GM19397 (cell line): ENCODE data around the gene USP32.

Experiments used
- ATAC-seq: cut with Tn5 transposase; IDR thresholded peaks from one replicate; pipeline ENCODE4 v1.9.1; 2021; ENCODE audit warnings: mild to moderate bottlenecking, moderate library complexity; ENCODE audit not compliant: unreplicated experiment

The USP32 gene

DNA sequence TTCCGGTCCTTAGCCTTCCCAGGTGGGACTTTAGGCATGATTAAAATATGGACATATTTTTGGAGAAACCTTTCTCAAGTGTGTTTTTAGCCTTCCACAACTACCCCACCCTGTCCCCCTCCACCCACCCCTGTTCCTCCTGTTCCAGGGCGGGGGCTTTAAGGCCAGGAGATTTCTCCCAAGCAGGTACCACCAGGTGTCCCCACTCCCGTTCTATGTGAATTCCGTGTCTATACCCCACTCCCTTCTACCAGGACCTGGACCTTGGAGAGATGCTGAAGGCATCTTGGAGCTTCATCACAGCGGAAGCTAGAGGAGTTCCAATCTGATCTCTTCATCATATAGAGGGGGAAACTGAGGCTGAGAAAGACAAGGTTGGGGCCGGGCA is 232.5 kb downstream of the USP32 start:
- ATAC-seq, result no peak

- no peak for ATAC-seq
These were observed 233.0 kb downstream of the USP32 start for GRCh38 chr17:60158751-60159478.

DNA sequence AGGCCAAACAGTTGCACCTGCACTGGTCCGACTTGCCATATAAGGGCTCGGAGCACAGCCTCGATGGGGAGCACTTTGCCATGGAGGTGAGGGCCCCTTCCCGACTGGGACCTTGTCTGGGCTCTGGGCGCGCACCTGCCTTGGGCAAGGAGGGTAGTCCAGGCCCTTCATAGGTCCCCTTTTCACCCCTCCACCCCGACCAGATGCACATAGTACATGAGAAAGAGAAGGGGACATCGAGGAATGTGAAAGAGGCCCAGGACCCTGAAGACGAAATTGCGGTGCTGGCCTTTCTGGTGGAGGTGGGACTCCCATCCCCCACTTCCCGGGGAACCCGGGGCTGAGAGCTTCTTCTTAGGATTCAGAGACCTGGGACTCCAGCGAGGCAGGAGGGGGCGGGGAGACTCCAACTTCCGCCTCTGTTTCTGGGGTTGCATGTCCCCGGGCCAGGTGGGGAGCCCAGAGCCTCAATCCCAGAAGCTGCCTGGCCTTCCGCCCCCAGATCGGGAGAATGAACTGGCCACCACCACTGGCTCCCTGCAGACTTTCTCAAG is 234.4 kb downstream of the USP32 start:
- ATAC-seq, result no peak

DNA sequence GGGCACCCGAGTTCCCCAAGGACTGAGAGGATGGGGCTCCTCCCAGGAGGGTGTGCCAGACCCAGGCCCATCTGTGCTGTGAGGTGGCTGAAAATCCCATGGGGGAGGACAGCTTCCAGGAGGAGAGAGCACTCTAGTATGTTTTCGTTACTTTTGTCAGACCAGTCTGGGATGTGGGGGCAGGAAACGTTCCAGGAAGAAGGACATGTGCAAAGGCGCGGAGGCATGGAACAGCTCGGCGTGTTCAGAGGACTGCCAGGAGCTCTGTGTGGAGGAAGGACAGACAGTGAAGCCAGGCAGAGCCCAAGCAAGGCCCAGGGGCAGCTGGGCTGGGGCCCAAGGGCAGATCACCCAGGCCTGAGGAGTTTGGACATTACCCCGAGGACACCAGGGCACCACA is 235.2 kb downstream of the USP32 start:
- no peak for ATAC-seq

GRCh38 chr17:60155815-60156214 is 236.1 kb downstream of the USP32 start:
- ATAC-seq, result no peak

DNA sequence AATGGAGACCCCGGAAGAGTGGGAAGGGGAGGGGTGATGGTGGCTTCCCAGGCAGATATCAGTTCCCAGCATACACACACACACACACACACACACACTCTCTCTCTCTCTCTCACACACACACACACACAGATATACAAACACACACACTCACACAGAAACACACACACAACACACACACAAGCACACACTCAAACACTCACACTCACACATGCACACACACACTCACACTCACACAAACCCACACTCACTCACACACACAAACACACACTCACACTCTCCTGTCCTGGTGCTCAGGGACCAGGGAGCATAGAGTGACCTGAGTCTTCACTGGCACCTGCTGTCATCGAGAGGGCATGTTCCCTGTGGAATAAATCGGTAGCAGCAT is 236.5 kb downstream of the USP32 start:
- no peak for ATAC-seq

- no peak for ATAC-seq
These were observed 237.1 kb downstream of the USP32 start for GRCh38 chr17:60154616-60155426.

- no peak for ATAC-seq
These were observed 238.1 kb downstream of the USP32 start for GRCh38 chr17:60153606-60154390.

GRCh38 chr17:60151355-60151754 is 240.6 kb downstream of the USP32 start:
- peak; percentile 50 for ATAC-seq

DNA sequence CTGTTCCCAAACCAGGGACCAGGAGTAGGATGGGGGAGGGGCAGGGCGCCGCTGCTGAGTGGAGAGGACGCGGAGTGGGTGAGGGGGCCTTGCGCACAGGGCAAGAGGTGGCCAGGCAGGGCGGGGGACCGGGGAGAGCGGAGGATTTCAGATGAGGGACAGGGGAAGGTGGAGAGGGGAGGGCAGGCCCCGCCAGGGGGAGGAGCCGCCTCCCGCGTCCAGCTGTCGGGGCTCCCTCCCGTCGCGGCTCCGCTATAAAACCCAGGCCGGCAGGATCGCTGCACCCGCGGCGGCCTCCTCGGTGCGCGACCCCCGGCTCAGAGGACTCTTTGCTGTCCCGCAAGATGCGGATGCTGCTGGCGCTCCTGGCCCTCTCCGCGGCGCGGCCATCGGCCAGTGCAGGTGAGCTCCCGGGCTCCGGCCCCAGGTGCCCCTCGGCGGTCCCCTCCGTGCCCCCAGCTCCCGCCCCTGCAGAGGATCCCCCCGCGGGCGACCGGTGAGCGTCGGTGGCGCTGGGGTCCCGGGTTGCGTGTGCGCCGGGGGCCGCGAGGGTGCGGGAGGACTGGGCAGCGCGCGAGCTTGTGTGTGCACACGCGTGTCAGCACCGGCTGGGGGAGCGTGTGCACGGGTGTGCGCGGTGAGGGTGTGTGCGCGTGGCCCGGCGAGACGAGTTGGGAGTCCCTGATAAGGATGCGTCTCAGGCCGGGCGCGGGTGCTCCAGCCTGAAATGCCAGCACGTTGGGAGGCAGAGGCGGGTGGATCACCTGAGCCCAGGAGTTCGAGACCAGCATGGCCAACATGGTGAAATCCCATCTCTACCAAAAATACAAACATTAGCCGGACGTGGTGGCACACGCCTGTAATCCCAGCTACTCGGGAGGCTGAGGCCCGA is 242.0 kb downstream of the USP32 start, which contains the start of gene CA4:
Gene CA4, plus strand, starts transcription at position 283 of the 892 bp plus-strand sequence. Its CDS starts 62 bp downstream, at position 345.
- no peak for ATAC-seq

GRCh38 chr17:60148373-60148772 is 243.6 kb downstream of the USP32 start:
- no peak for ATAC-seq

GRCh38 chr17:60147553-60148223 is 244.2 kb downstream of the USP32 start:
- ATAC-seq, result no peak

- ATAC-seq, result no peak
These were observed 245.7 kb downstream of the USP32 start for GRCh38 chr17:60146206-60146605.

- no peak for ATAC-seq
These were observed 246.7 kb downstream of the USP32 start for GRCh38 chr17:60145006-60145935.

GRCh38 chr17:60142872-60143499 is 248.9 kb downstream of the USP32 start:
- ATAC-seq, result no peak

- ATAC-seq, result no peak
These were observed 250.6 kb downstream of the USP32 start for GRCh38 chr17:60141111-60142018.
